Left lung (tissue), 10 donors: ENCODE measurements around the gene PCSK4. TPM values are rescaled to one million over a fixed set of nuclear protein-coding genes. Genes with fewer than 3 reads are reported as not detected.

Experiments used
- ATAC-seq: fragments of 200-7000 bp; cut with Tn5 transposase; one replicate; pipeline ENCODE4 v1.9.1; 2020; ENCODE audit warnings: moderate library complexity
- DNase-seq, 4 donors: peaks; one replicate each; pipeline ENCODE4 v3.0.0-alpha.2; 2013 to 2020
- H3K27ac ChIP-seq, 2 donors: fragments of 200-600 bp; sonication (generic) in 1 of 2; one replicate each; pipeline versions ENCODE4 v1.5.0 to v1.8.0; 2020 to 2021
- H3K27me3 ChIP-seq, 2 donors: fragments of 200-600 bp; sonication (generic) in 1 of 2; one replicate each; pipeline versions ENCODE4 v1.5.0 to v1.8.0; 2020 to 2021
- H3K36me3 ChIP-seq, 2 donors: fragments of 200-600 bp; sonication (generic) in 1 of 2; one replicate each; pipeline versions ENCODE4 v1.5.0 to v1.8.0; 2020 to 2021
- H3K4me1 ChIP-seq, 2 donors: fragments of 200-600 bp; one replicate each; pipeline ENCODE4 v1.8.0; 2021
- H3K4me3 ChIP-seq, 2 donors: fragments of 200-600 bp; sonication (generic) in 1 of 2; one replicate each; pipeline versions ENCODE4 v1.5.0 to v1.8.0; 2020 to 2021; ENCODE audit warnings: mild to moderate bottlenecking in 1 of 2
- H3K9me3 ChIP-seq, 2 donors: fragments of 200-600 bp; sonication (generic) in 1 of 2; one replicate each; pipeline versions ENCODE4 v1.5.0 to v1.8.0; 2020 to 2021
- intact Hi-C, 2 donors: fragments of 100-400 bp; cut with DNase I; formaldehyde crosslinking; loops; one replicate each; pipeline versions ENCODE4 v1.11.2 to v1.14.2; 2022
- polyA plus RNA-seq, 6 donors: library from polyadenylated mRNA; unstranded; fragments of 120-200 nt; gene quantifications; one replicate each; pipeline ENCODE4 v1.2.1, GENCODE V29; 2013; ENCODE audit not compliant: insufficient read length in 6 of 6
- total RNA-seq, 2 donors: library from RNA; stranded (reverse); fragmentation: NEBNext Ultra II Directional; extraction: Animal tissue kit (Norgen Biotek cat#: 25700); gene quantifications; one replicate each; pipeline ENCODE4 v1.2.1, GENCODE V29; 2021
- TF ChIP-seq, protein P1 (sequence below), 2 donors: fragments of 200-600 bp; sonication (generic) in 1 of 2; IDR thresholded peaks; one replicate each; pipeline versions ENCODE4 v1.5.0 to v1.8.0; 2021; ENCODE audit warnings: antibody characterized with exemption in 2 of 2
- donor health status: DM: no; HTN: yes; CAD: no.
- donor health status: DM: no; HTN: no; CAD: no.

PCSK4 gene
- total and polyA plus RNA-seq, 8 donors: 1.9 to 6.1 (median 4.0) TPM

DNA sequence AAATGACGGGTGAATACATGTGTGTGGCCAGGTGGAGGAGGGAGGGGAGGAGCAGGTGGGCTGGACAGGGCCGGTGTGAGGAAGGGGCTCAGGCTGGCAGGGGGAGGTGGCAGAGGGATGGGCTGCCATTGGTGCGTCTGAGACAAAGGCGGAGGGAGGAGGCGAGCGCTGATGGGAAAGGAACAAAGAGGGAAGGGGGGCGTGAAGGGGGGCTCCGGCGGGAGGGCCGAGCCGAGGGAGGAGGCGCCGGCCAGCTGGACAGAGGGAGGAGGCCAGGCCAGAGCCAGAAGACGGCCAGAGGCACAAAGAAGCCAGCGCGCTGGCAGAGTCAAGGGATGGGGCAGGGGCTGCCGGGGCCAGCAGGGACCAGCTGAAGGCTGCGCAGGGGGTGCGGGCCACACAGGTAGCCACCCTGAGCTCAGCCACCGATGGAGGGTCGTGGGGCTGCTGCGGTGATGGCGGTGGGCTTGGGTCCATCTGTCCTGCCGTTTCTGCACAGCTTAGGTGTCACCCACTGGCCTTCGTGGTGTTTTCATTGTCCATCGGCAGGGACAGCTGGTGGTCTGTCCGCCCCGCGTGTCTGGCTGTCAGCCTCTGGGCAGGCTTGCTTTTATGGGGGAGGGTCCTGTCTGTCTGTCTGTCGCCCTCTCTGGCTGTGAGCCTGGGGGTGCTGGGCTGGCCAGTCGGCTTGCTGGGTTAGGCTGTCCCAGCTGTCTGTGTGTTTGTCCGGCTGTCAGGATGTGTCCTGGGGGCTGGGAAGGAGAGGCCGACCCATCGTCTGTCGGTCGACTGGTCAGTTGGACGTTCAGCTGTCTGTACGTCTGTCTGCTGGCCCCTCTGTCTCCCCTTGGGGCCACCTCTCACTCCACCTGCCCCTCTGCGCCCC is 38.0 kb downstream of the PCSK4 start:
- intact Hi-C loops: no loop called here
- Histone ChIP-seq H3K27ac (no peak overlapping the region), H3K36me3 (no peaks in the 10 kb centered on the region), H3K4me3 (no peak overlapping the region), H3K4me1 (peaks cover 0 to 23% of the 10 kb centered on the region in 2 donors), H3K9me3 (no peaks in the 10 kb centered on the region), H3K27me3 (peaks cover 86 to 100% of the 10 kb centered on the region in 2 donors)
- TF ChIP-seq, protein P1, sequence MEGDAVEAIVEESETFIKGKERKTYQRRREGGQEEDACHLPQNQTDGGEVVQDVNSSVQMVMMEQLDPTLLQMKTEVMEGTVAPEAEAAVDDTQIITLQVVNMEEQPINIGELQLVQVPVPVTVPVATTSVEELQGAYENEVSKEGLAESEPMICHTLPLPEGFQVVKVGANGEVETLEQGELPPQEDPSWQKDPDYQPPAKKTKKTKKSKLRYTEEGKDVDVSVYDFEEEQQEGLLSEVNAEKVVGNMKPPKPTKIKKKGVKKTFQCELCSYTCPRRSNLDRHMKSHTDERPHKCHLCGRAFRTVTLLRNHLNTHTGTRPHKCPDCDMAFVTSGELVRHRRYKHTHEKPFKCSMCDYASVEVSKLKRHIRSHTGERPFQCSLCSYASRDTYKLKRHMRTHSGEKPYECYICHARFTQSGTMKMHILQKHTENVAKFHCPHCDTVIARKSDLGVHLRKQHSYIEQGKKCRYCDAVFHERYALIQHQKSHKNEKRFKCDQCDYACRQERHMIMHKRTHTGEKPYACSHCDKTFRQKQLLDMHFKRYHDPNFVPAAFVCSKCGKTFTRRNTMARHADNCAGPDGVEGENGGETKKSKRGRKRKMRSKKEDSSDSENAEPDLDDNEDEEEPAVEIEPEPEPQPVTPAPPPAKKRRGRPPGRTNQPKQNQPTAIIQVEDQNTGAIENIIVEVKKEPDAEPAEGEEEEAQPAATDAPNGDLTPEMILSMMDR (IDR thresholded peaks at IDR 0.05): no peak
- DNase-seq: peak in 1 of 4 donors; percentile 49
- ATAC-seq: no peak

DNA sequence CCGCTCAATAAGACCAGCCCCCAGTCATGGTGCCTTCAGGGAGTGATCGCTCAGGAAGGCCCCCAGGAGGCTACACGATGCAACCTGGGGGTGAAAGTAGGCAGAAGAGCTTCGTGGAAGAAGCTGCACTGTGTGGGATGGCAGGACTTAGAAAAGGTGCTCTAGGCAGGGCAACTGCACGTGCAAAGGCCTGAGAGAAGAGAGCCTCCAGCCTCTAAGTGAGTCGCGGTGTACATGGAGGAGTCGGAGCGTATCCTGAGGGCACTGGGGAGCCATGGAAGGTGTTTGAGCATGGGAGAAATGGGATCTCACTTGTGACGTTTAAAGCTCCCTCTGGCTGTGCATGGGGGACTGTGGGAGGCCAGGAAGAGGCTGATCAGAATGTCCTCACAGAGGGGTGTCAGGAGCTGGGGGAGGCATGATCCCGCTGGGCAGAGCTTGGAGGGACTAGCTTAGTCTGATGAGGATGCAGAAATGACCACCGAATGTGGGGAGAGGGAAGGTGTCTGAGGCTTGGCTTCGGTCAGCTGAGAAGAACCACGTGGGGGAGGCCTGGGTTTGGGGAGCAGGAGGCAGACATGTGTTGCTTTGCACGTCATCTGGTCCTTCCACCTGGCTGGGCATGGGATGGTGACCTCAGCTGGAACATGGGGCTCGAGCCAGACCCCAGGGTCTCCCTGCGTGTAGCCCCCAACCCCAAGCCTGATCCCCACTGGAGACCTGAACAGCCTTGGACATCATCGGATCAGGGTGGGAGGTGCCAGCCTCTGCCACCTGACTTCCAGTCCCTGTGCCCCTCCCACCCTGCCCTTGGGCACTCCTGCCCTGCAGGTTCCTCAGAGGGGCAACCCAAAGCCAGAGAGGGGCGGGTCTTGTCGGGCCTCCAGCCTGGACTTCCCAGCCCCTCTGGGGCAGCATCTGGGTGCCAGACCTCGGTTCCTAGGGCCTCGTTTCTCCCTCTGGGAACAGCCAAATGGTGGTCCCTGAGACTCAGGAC is 39.1 kb downstream of the PCSK4 start:
- intact Hi-C loops: no loop called here
- Histone ChIP-seq H3K27ac (no peak overlapping the region), H3K36me3 (no peaks in the 10 kb centered on the region), H3K4me1 (peaks cover 7 to 25% of the 10 kb centered on the region in 2 donors), H3K4me3 (no peak overlapping the region), H3K27me3 (peaks cover 86 to 100% of the 10 kb centered on the region in 2 donors), H3K9me3 (no peaks in the 10 kb centered on the region)
- ATAC-seq: no peak
- DNase-seq: peak in 1 of 4 donors; percentile 44
- TF ChIP-seq, protein P1 (IDR thresholded peaks at IDR 0.05): no peak

DNA sequence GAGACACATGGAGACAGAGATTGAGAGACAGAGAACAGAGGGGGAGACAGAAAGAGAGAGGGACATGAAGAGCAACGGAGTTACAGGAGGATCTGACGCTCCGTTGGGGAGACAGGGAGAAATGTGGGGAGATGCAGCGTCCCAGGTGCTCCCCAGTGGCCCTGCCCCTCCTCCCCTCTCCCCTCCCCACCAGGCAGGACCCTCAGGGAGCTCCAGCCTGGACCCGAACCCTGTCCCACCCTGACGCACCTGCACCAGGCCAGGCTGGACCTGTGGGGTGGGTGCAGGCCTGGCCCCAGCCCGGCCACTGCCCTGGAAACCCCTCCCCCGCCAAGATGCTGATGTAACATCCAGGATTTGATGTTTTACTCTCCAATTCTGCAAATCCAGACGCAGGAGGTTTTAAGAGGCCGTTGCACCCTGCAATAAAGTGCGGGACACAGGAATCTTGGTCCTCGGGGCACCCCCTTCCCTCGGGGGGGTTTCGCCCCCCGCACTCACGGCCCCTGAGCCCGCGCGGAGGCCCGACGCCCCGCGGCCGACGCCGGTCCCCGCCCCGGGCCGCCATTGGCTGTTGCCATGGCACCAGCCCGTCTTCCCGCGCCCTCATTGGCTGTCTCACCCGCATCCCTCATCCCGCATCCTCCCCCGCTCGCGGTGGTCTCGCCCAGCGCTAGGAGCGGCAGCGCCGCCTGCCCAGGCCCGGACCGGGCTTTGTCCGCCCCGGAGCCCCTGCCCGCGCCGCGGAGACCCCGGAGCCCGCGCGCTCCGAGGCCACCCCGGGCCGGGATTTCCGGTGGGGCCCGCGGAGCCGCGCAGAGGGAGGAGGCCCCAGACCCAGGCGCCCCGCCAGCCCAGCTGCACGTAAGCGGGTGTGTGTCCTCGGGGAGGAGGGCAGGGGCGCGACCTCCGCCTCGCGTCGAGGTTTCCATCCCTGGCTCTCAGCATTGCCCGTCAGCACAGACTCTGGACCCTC is 40.4 kb downstream of the PCSK4 start, which contains the start of gene APC2:
Gene APC2 (plus strand): TSS at position 655 of the 976 bp plus-strand sequence. CDS start 2,881 bp downstream, outside the sequence.
- intact Hi-C loops: no loop called here
- Histone ChIP-seq H3K36me3 (no peaks in the 10 kb centered on the region), H3K27ac (no peak within 1 kb of the TSS), H3K9me3 (no peaks in the 10 kb centered on the region), H3K27me3 (peaks cover 88 to 100% of the 10 kb centered on the region in 2 donors), H3K4me3 (no peak within 1 kb of the TSS), H3K4me1 (peaks cover 7 to 28% of the 10 kb centered on the region in 2 donors)
- TF ChIP-seq, protein P1 (IDR thresholded peaks at IDR 0.05): no peak
- DNase-seq: peak in 1 of 4 donors; percentile 67
- ATAC-seq: no peak

DNA sequence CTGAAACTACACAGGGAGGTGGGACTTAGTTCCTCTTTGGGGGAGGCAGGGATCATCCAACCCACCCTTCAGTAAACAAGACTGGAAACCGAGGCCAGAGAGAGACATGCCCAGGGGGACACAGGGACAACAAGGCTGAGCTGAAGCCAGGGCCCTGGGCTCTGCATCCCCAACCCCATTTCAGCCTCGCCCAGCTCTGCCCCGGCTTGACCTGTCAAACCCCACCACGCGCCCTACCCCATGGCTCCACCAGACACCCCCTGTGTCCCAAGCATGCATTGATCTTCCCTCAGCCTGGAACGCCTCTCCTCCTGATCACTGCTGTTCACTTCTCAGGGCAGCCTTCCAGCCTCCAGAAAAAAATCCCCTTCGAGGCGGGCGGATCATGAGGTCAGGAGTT is 42.2 kb downstream of the PCSK4 start:
- H3K27me3 ChIP-seq: peaks cover 70 to 84% of the 10 kb centered on the region in 2 donors
- no peak for ATAC-seq
- TF ChIP-seq, protein P1 (IDR thresholded peaks at IDR 0.05): no peak

More for the DNA sequence above, 42.2 kb downstream of the PCSK4 start:
- Histone ChIP-seq H3K27ac (no peak overlapping the region), H3K9me3 (no peaks in the 10 kb centered on the region), H3K4me3 (no peak overlapping the region), H3K4me1 (peaks cover 7 to 28% of the 10 kb centered on the region in 2 donors), H3K36me3 (peaks cover 0 to 3% of the 10 kb centered on the region in 2 donors)
- DNase-seq: no peak
- intact Hi-C loops: no loop called here
